KMS-11 (cell line): ENCODE measurements around the gene ST8SIA4.
A peak's percentile ranks its signal among the peaks of the same experiment; 100 is the strongest.

Experiments
- H2AFZ ChIP-seq: fragments of 200-600 bp; sonication (generic); 2 replicates; pipeline ENCODE4 v1.6.1; 2016; ENCODE audit warnings: antibody characterized with exemption, mixed run types, low read depth
- H3K27ac ChIP-seq: fragments of 200-600 bp; sonication (generic); 2 replicates; pipeline ENCODE4 v1.6.1; 2016; ENCODE audit warnings: mild to moderate bottlenecking, mixed run types
- H3K27me3 ChIP-seq: fragments of 200-600 bp; sonication (generic); 2 replicates; pipeline ENCODE4 v1.6.1; 2017; ENCODE audit warnings: mild to moderate bottlenecking, low read depth, mixed run types, moderate library complexity; ENCODE audit not compliant: insufficient read depth
- H3K36me3 ChIP-seq: fragments of 200-600 bp; sonication (generic); 2 replicates; pipeline ENCODE4 v1.6.1; 2017; ENCODE audit warnings: mild to moderate bottlenecking, mixed run types; ENCODE audit not compliant: insufficient read depth
- H3K4me1 ChIP-seq: fragments of 200-600 bp; sonication (generic); 2 replicates; pipeline ENCODE4 v1.6.1; 2016; ENCODE audit warnings: mild to moderate bottlenecking, low read depth, mixed run types; ENCODE audit not compliant: poor library complexity, severe bottlenecking
- H3K4me2 ChIP-seq: fragments of 200-600 bp; sonication (generic); 2 replicates; pipeline ENCODE4 v1.7.0; 2016; ENCODE audit warnings: mild to moderate bottlenecking, mixed run types
- H3K4me3 ChIP-seq: fragments of 200-600 bp; sonication (generic); IDR thresholded peaks from 2 replicates; pipeline ENCODE4 v1.6.1; 2017; ENCODE audit warnings: low read depth, low read length, mixed read lengths; ENCODE audit not compliant: insufficient read depth
- H3K79me2 ChIP-seq: fragments of 200-600 bp; sonication (generic); 2 replicates; pipeline ENCODE4 v1.6.1; 2016; ENCODE audit warnings: low read depth, mixed run types; ENCODE audit not compliant: insufficient read depth
- H3K9ac ChIP-seq: fragments of 200-600 bp; sonication (generic); 2 replicates; pipeline ENCODE4 v1.6.1; 2016; ENCODE audit warnings: mild to moderate bottlenecking, mixed run types
- H4K20me1 ChIP-seq: fragments of 200-600 bp; sonication (generic); 2 replicates; pipeline ENCODE4 v1.6.1; 2016; ENCODE audit warnings: mild to moderate bottlenecking, mixed run types; ENCODE audit not compliant: insufficient read depth
- CTCF ChIP-seq: fragments of 200-600 bp; sonication (generic); conservative IDR thresholded peaks from 2 replicates; pipeline ENCODE4 v1.6.1; 2017; ENCODE audit warnings: low read depth, mild to moderate bottlenecking, antibody characterized with exemption, low read length, moderate library complexity, mixed read lengths

ST8SIA4 gene, protein sequence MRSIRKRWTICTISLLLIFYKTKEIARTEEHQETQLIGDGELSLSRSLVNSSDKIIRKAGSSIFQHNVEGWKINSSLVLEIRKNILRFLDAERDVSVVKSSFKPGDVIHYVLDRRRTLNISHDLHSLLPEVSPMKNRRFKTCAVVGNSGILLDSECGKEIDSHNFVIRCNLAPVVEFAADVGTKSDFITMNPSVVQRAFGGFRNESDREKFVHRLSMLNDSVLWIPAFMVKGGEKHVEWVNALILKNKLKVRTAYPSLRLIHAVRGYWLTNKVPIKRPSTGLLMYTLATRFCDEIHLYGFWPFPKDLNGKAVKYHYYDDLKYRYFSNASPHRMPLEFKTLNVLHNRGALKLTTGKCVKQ

DNA sequence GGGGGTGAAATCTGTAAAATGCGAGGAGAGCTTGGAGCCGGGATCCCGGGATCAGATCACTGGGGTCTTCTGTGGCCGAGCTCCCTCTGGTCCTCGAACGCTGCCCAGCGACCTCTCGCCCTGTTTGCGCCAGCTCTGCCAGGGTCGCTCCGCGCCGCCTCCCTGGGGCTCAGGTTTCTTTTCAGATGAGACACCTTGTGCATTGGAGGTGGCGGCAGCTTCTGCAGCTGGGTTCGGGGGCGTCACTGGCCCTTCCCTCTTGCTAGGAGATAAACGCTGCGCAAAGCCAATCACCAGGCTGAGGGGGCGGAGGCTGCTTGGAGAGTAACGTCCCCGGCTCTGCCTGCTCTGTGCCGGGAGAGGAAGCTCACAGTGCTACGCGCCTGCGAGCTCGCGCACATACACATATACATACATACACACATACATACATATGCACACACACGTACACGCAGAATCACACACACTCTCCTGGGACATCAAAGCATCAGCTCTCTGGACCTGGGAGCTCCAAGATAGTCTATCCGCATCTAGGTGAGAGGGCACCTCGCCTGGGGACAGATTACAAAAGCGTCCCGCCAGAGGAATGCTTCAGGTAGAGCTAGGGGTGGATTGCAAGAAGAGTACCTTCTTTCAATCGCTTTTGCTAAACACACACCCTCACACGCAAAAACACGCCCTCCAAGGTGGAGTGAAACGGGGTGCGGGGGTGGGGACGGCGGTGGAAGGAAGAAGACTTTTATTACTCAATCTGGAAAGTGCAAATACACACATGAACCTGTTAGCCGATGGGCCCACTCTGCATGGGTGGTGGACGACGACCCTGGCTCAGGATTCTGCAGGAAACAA lies at the start of gene ST8SIA4:
ST8SIA4 (minus strand) TSS at position 244 of the 849 bp plus-strand sequence. CDS start 327 bp downstream, outside the sequence.
- Histone ChIP-seq H4K20me1 (no peaks in the 10 kb centered on the region), H3K27ac (peak within 1 kb of the TSS; percentile 70), H3K79me2 (peaks cover 40% of the 10 kb centered on the region), H3K4me1 (peaks cover 44% of the 10 kb centered on the region), H3K36me3 (no peaks in the 10 kb centered on the region; the same call in 1 of the 2 replicates), H3K9ac (peak within 1 kb of the TSS; percentile 65), H3K4me2 (peak within 1 kb of the TSS; percentile 88), H2AFZ (peak within 1 kb of the TSS; percentile 71), H3K4me3 (no peak within 1 kb of the TSS), H3K27me3 (no peaks in the 10 kb centered on the region)
- TF ChIP-seq CTCF, result no peak

DNA sequence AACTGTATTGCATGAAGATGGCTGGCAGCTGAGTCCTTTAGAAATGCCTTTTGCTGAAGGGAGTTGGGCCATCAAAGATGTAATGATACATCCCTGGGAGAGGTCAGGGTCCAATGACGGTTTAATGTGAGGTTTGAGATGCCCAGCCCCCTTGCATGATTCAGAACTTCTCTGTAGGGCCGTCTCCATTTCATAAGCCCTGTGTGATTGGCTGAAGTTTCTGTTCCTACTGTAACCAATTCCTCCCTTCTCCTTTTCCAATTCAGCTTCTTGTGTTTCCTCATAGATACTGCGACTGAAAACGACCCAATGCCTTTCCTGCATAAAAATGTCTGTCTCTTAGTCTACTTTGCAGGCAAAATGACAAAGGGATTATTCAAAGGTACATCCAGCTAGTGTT lies 47.9 kb upstream of the ST8SIA4 start:
- no peaks in the 10 kb centered on the region for H3K79me2 ChIP-seq
- H3K4me3 ChIP-seq, result no peak overlapping the region
- no peak overlapping the region for H3K27ac ChIP-seq
- H3K9ac ChIP-seq, result no peak overlapping the region
- H2AFZ ChIP-seq, result no peak overlapping the region
- H3K27me3 ChIP-seq, result no peaks in the 10 kb centered on the region
- no peak for TF ChIP-seq CTCF
- no peaks in the 10 kb centered on the region for H4K20me1 ChIP-seq
- no peak overlapping the region for H3K4me2 ChIP-seq
- H3K36me3 ChIP-seq, result no peaks in the 10 kb centered on the region
- H3K4me1 ChIP-seq, result no peaks in the 10 kb centered on the region

DNA sequence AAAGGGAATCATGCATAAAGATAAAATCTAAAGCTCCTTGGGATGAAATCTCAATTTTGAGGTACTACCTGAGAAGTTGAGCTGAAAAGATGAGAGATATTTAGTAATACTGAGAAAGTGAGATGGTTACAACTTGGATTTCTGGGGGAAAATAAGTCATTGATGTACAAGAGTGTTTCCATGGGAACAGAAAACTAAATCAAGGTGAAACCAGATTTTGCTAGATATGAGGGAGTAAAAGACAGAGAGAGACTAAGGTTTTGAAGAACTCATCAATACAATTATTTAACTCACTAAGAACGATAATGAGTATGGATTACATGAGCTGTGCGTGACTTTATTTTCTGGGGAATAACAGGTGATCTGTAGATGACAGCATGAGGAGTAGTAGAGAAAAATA lies 10.2 kb upstream of the ST8SIA4 start:
- H3K36me3 ChIP-seq, result no peaks in the 10 kb centered on the region
- no peaks in the 10 kb centered on the region for H3K27me3 ChIP-seq
- no peaks in the 10 kb centered on the region for H3K79me2 ChIP-seq
- TF ChIP-seq CTCF, result no peak
- no peak overlapping the region for H2AFZ ChIP-seq
- no peak overlapping the region for H3K27ac ChIP-seq
- H4K20me1 ChIP-seq, result no peaks in the 10 kb centered on the region
- no peaks in the 10 kb centered on the region for H3K4me1 ChIP-seq
- H3K9ac ChIP-seq, result no peak overlapping the region
- no peak overlapping the region for H3K4me2 ChIP-seq
- no peak overlapping the region for H3K4me3 ChIP-seq

DNA sequence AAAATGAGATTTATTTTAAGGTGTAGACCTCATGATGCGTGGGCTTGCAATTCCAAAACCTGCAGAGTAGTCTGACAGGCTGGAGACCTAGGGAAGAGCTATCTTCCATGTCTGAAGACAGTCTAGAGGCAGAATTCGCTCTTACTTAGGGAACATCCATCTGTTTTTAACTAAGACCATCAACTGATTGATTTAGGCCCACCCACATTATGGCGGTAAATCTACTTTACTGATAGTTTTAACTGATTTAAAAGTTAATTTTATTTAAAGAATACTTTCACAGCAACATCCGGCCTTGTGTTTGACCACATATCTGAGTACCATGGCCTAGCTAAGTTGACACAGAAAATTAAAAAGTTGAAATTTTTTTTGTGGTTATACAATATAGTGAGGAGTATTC lies 6.0 kb upstream of the ST8SIA4 start:
- H3K27ac ChIP-seq, result no peak overlapping the region
- no peaks in the 10 kb centered on the region for H3K36me3 ChIP-seq
- H3K4me2 ChIP-seq, result no peak overlapping the region
- no peak overlapping the region for H3K4me3 ChIP-seq
- H4K20me1 ChIP-seq, result no peaks in the 10 kb centered on the region
- H3K9ac ChIP-seq, result no peak overlapping the region
- no peaks in the 10 kb centered on the region for H3K79me2 ChIP-seq
- H3K4me1 ChIP-seq, result peaks cover 27% of the 10 kb centered on the region
- TF ChIP-seq CTCF, result no peak
- no peaks in the 10 kb centered on the region for H3K27me3 ChIP-seq
- H2AFZ ChIP-seq, result no peak overlapping the region
